ENCODE data around the gene CLIC3.

Gene CLIC3, protein sequence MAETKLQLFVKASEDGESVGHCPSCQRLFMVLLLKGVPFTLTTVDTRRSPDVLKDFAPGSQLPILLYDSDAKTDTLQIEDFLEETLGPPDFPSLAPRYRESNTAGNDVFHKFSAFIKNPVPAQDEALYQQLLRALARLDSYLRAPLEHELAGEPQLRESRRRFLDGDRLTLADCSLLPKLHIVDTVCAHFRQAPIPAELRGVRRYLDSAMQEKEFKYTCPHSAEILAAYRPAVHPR

DNA sequence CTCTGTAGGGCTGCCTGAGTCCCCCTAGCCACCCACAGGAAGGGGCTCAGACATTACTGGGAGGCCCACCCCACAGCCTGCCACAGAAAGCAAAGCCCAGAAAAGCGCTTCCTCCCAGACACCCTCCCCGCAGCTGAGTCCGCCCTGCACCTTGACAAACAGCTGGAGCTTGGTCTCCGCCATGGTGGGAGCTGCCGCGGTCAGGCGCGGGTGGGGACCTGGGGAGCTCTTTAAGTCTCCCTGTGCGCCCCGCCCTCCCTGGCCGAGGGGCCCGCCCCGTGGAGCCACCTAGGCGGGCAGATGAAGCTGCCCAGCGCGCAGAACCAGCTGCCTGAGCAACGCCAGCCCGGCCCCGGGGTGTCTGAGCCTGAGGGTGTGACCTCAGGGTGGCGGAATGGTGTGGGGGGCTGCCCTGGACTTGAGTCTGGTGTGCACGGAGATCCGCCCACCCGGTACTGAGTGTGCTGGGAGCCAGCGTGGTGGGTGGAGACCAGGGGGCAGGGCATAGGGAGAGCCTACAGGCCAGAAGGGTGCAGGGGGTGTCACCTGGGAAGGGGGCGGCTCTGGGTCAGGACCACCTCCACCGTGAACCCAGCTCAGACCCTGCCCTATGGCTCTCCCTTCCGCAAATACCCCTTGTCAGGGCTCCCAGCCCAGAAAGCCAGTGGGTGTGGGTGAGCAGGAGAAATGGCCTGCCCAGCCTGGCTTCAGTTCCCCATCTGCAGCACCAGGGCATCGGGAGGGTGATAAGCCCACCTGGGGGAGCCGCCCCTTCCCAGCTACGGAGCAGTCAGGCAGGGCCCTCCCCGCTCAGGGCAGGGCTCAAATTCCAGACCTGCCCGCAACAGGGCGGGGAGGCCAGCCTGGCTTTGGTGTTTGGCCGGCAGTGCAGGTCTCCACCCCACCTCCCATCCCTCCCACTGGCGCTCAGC, at the start of gene CLIC3:
Gene CLIC3, minus strand, starts transcription at position 208 of the 932 bp plus-strand sequence. Its CDS starts 25 bp downstream, at position 183.
- H3K4me3 ChIP-seq (ENCODE audit: control insufficient read depth, low read depth, low read length): no peak within 1 kb of the TSS
- TF ChIP-seq, protein P1, sequence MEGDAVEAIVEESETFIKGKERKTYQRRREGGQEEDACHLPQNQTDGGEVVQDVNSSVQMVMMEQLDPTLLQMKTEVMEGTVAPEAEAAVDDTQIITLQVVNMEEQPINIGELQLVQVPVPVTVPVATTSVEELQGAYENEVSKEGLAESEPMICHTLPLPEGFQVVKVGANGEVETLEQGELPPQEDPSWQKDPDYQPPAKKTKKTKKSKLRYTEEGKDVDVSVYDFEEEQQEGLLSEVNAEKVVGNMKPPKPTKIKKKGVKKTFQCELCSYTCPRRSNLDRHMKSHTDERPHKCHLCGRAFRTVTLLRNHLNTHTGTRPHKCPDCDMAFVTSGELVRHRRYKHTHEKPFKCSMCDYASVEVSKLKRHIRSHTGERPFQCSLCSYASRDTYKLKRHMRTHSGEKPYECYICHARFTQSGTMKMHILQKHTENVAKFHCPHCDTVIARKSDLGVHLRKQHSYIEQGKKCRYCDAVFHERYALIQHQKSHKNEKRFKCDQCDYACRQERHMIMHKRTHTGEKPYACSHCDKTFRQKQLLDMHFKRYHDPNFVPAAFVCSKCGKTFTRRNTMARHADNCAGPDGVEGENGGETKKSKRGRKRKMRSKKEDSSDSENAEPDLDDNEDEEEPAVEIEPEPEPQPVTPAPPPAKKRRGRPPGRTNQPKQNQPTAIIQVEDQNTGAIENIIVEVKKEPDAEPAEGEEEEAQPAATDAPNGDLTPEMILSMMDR (IDR thresholded peaks at IDR 0.05; ENCODE audit: control insufficient read depth, insufficient read depth, low read depth, low read length, missing control alignments): no peak
- no peak for DNase-seq (ENCODE audit: low read depth)

DNA sequence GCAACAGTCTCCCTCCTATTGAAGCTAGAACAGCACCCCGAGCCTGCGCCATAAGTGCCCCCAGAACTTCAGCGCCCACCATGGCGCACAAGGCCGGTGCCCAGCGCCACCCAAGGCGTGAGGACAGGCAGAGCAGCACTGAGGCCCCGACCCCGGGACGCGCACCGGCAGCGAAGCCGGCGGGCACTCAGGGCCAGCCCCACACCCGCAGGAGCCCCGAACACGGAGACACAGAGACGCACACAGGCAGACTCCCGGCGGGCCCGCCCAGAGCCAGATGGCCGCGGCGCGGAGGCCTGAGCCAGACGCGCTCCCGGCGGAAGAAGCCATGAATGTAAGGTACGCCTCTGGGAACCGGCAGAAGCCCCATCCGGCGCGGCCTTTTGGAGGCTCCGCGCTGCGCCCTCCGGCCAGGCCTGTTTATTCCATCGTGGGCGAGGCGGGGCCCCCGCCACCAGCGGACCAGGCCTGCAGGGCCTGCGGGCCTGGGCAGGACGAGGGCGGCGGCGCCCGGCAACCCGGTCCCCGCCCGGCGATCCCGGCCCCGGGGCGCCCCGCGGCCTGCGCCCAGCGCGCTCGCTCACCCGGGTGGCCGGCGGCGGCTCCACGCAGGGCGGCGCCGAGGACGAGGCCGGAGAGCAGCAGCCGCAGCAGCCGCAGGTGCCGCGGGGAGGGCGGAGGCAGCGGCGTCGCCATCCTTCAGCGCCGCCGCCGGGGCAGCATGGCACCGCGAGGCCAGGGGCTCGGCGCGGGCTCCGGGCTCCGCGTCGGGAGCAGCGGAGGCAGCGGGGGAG, 49.1 kb upstream of the CLIC3 start:
- DNase-seq (ENCODE audit: low read depth): no peak

DNA sequence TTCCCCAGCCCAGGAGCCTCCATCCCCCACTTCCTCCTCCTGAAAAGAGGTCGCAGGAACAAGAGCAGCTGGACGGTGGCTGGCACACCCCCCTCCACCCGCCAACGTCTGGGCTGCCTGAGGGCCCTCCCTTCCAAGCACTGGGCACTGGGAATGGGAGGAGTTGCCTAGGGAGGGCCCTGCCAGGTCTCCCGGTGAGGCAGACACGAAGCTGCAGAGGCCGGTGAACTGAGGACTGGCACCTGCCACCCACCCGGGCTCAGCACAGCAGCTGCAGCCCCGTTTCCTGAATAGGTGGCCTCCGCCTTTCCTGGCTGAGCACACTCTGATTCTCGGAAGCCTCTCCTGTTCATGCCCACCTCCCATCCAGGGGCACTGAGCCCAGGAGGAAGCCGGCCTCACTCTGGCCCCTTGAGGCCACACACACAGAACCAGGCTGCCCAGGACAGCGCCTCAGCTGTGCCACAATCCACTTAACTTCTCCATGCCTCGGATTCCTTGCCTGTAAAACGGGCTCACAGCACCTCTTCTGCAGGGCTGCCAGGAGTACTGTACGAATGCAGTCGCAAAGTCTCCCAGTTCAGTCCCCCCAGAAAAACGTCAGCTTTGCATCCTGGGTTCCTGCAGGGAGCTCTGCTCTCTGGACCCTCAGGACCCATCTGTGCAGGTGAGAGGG, 48.3 kb upstream of the CLIC3 start:
- DNase-seq (ENCODE audit: low read depth): no peak
- TF ChIP-seq, protein P1 (IDR thresholded peaks at IDR 0.05; ENCODE audit: control insufficient read depth, insufficient read depth, low read depth, low read length, missing control alignments): no peak
- H3K4me3 ChIP-seq (ENCODE audit: control insufficient read depth, low read depth, low read length): peak overlapping the region; percentile 88

More for the DNA sequence above, 49.1 kb upstream of the CLIC3 start:
- H3K4me3 ChIP-seq (ENCODE audit: control insufficient read depth, low read depth, low read length): peak overlapping the region; percentile 88
- TF ChIP-seq, protein P1 (IDR thresholded peaks at IDR 0.05; ENCODE audit: control insufficient read depth, insufficient read depth, low read depth, low read length, missing control alignments): no peak

DNA sequence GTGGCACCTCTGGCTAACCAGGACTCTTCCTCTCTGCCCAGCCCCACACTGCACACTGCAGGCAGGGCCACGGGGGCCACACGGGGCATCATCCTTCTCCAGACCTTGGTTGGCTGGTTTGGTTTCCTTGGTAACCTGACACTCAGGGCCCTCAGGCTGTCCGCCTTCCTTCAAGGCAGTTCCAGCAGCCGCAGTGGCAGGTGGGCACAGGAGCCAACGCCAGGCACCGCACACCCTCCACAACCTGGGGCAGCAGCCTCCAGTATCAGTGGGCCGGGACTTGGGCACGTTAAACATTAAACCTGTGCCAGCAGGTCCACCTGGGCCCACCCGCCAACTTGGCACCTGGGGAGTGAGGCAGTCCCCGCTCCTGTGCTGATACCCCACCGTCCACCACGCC, 47.7 kb upstream of the CLIC3 start:
- TF ChIP-seq, protein P1 (IDR thresholded peaks at IDR 0.05; ENCODE audit: control insufficient read depth, insufficient read depth, low read depth, low read length, missing control alignments): no peak
- H3K4me3 ChIP-seq (ENCODE audit: control insufficient read depth, low read depth, low read length): peak overlapping the region; percentile 88
- no peak for DNase-seq (ENCODE audit: low read depth)

DNA sequence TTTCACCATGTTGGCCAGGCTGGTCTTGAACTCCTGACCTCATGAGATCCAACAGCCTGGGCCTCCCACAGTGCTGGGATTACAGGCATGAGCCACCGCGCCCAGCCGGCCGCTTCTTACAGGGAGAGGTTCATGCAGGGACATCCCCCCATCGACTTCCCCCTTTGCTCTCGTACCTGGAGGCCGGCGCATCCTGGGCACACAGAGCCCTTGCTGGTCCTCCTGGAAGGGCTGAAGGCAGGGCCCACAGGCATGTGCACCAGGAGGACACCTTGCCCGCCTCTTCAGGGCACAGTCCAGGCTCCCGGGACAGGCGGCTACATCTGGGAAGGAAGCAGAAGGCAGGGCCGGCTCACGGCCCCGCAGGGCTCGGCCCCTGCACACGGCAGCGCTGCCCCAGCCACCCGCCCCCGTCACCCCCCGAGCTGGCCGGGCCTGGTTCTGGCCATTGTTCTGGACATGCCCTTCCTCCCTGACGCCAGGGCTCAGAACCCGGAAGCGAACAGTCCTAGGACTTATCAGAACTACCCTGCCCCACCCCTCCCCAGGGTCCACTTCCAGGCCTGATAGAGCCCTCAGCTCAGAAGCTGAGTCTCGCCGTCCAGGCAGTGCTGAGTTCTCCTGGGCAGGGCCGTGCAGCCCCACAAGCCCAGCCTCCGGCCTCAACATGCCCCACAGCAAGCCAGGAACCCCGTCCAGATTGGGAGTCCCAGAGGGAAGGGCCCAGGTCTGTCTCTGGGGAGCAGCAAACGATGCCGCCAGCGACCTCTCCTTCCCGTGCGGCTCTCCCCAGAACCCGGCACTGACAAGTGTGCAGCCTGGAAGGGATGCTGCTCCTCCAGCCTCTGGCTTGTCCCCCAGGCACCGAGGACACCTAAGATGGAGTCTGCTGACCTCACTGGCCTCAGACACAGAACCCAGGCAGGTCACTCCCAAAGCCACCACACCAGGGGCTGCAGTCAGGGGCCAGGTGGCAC, 46.7 kb upstream of the CLIC3 start:
- H3K4me3 ChIP-seq (ENCODE audit: control insufficient read depth, low read depth, low read length): no peak overlapping the region
- TF ChIP-seq, protein P1 (IDR thresholded peaks at IDR 0.05; ENCODE audit: control insufficient read depth, insufficient read depth, low read depth, low read length, missing control alignments): no peak
- no peak for DNase-seq (ENCODE audit: low read depth)

All from AG09309 (cell line).